Measurements from ENCODE around the gene TMEM134.

DNA sequence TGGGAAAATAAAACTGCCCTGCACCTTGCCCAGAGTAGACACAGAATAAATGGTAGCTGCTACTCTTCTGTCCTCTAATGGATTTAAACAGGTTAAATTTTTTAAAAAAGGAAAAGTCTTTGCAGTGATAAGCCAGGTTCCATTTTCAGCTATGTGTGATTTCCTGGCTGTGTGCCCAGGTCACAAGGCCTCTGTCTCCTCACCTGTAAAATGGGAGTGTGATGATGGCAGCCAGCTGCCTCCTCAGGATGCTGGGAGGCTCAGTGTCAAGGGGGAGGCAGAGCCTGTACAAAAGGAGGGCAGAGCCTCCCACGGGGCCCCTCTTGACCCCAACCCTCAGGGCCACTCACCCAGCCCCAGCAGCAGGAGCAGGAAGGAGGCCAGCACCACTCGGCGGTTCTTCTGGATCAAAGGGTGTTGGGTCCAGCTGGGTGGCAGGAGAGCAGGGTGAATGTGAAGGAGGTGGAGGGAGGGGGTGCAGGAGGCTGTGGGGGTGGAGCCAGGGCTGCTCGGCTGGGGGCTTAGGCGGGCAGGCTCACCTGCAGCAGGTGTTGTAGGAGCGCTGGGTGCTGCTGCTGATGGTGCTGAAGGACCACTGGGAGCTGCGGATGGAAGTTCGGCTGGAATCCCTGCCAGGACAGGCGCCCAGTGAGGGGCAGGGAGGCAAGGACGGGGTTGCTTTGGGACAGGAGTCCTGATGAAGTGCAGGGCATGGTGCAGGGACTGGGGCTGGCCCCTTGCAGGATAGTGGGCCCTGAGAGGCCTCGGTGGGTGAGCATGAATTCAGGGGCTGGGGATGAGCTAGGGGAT is 1.9 kb downstream of the TMEM134 start:
- TF ChIP-seq POLR2A (IDR thresholded peaks at IDR 0.05; ENCODE audit: low read depth, low read length) (no peak), TAF1 (IDR thresholded peaks at IDR 0.05; ENCODE audit: low read depth, low read length) (no peak)
